Stimulated activated CD4-positive, alpha-beta T cell treated with anti-CD3 and anti-CD28 coated beads, Interleukin-2, amount 100 ng/mL, for 4 hours (primary cell): ENCODE results near the gene NDUFS4.
"Not testable (repeated sequence)": the region's sequence is repeated elsewhere in the genome, so short reads cannot be mapped to it uniquely, and the experiment has no call there.

ENCODE experiments used
- DNase-seq: peaks from one replicate; pipeline ENCODE4 v3.0.0-alpha.2; 2020; ENCODE audit warnings: low read depth

The NDUFS4 gene

GRCh38 chr5:53575831-53576230 lies 15.4 kb downstream of the NDUFS4 start:
- DNase-seq, result no peak

DNA sequence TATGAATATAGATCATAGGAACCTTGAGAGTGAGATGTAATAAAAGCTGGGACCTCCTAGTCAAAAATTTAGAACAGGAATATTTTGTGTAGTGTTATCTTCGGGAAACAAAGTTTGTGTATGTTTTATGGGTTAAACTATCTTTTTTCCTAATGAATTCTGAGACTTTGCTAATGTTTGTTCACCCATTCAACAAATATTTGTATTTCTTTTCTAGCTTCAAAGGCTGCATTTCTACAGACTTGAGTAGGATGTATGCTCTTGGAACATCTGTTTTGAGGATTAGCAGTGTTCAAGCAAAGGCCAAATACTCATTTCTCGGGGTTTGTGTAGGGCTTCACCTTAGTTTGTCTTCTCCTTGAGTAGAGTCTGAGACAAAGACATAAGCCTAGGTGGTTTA lies 16.2 kb downstream of the NDUFS4 start:
- DNase-seq, result no peak

DNA sequence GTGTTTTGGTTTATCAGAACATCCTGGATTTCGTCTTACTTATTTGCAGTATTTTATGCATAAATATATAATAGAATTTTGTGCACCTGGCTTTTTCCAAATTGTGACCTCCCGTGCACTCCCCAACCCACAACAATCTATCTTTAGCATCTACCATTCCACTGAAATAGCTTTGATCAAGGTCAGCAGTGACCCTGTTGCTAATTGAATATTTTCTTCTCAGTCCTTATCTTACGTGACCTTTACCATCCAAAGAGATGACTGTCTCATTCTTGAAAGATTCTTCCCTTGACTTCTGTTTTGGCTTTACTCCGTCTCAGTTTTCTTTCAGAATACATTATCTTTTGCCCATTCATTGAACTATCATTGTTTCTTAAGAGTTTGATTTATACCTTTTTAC lies 18.4 kb downstream of the NDUFS4 start:
- no peak for DNase-seq

DNA sequence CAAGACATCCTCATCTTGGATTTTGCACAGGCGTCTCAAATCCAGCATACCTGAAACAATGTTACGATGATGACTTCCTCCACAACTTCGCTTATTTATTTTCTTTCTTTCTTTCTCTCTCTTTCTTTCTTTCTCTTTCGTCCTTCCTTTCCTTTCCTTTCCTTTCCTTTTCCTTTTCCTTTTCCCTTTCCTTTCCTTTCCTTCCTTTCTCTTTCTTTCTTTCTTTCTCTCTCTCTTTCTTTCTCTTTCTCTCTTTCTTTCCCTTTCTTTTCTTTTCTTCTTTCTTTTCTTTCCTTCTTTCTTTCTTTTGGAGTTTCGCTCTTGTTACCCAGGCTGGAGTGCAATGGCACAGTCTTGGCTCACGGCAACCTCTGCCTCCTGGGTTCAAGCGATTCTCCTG lies 20.1 kb downstream of the NDUFS4 start:
- DNase-seq, result no peak

DNA sequence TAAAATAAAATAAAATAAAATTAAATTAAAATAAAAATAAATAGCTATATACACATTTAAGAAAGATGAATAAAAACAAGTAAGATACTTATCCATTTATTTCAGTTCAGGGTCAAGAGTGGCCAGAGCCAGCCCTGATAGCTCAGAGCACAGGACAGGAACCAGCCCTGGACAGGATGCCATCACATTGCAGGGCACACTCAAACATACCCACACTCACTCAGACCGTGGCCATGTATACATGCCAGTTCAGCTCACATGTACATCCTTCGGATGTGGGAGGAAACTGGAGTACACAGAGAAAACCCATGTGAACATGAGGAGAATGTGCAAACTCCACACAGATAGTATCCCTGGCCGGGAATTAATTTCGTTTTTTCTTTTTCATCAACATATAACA lies 21.8 kb downstream of the NDUFS4 start:
- DNase-seq, result no peak

DNA sequence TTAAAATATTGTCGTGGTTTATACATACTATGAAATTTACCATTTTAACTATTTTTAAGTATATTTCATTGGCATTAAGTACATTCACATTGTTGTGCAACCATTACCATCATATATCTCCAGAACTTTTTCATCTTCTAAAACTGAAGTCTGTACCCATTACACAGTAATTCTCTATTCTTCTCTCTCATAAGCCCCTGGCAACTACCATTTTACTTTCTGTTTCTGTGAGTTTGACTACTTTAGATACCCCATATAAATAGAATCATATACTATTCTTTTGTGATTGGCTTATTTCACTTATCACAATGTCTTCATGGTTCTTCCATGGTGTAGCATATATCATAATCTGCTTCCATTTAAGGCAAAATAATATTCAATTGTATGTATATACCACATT lies 30.3 kb downstream of the NDUFS4 start:
- no peak for DNase-seq

DNA sequence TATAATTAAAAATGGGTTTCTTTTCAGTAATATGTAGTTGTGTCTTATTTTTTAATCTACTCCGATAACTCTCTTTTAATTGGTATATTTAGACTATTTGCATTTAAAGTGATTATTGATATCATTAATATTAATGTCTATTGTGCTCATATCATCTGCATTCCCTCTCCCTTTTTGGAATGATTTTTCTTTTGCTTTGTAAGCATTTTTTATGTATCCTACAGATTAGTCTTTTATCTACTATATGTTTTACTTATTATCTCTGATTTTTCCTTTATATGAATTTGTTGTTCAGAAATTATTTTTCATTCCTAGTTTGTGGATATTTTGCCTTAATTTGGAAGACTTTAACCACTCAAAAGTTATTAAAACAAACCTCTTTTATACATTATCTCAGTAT lies 34.0 kb downstream of the NDUFS4 start:
- DNase-seq, result no peak

DNA sequence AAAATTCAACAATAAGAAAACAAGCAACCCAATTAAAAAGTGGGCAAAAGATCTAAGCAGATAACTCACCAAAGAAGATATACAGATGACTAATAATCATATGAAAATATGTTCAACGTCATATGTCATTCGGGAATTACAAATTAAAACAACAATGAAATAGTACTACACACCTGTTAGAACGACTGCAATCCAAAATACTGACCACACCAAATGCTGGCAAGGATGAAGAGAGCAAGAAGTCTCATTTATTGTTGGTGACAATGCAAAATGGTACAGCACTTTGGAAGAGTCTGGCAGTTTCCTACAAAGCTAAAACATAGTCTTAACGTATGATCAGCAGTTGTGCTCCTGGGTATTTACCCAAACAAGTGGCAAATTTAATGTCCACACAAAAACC lies 37.5 kb downstream of the NDUFS4 start:
- DNase-seq, result no peak

DNA sequence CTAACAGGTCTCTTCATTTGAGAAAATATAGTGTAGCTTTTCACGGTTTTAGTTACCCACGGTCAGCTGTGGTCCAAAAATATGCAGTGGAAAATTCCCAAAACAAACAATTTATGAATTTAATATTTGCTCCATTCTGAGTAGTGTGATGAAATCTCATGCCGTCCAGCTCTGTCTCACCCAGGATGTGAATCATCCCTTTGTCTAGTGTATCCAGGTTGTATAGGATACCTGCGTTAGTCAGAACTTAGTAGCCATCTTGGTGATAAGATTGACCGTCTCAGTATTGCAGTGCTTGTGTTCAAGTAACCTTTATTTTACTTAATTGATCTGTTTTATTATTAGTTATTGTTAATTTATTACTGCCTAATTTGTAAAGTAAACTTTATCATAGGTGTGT lies 41.1 kb downstream of the NDUFS4 start:
- DNase-seq, result no peak

- DNase-seq, result no peak
These were observed 42.7 kb downstream of the NDUFS4 start for GRCh38 chr5:53603009-53603687.

DNA sequence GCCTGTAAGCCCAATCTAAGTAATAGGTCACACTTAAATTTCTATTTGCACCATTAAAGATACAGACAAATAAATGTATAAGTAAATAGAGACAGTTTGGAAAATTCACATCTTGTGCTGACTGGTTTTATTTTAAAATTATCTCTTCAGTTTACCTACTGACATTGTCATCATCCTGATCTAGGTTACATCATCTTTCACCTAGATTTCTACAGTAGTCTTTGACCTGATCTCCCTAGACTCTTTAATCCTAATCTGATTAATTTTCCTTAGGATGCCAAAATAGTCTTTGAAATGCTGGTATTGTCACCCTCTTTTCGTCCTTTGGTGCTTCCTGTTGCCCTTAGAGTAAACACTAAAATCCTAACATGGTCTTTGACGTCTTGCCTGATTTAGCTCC lies 43.9 kb downstream of the NDUFS4 start:
- no peak for DNase-seq

- no peak for DNase-seq
These were observed 47.4 kb downstream of the NDUFS4 start for GRCh38 chr5:53607886-53608285.

GRCh38 chr5:53608897-53609296 lies 48.5 kb downstream of the NDUFS4 start:
- DNase-seq, result not testable (repeated sequence)

DNA sequence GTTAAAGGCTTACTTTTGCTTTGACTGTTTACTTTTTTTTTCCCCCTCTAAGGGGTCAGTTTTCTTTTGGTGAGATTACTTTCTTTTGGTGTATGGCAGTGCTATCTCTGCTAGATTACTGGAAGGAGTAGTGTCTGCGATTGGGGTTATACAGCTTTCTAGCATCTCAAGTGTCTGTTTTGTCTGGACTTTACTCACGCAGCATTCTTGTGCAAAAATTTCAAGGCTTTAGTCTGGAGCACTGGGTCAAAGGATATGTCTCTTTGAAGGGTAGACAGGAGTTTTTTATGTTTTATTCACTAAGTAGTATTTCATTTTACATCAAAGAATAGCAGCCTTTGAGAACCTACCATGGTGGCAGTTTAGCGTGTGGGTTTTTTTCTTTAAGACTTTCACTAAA lies 52.6 kb downstream of the NDUFS4 start:
- DNase-seq, result no peak

GRCh38 chr5:53613536-53613935 lies 53.1 kb downstream of the NDUFS4 start:
- DNase-seq, result no peak

GRCh38 chr5:53614376-53614885 lies 54.0 kb downstream of the NDUFS4 start:
- no peak for DNase-seq

- no peak for DNase-seq
These were observed 56.6 kb downstream of the NDUFS4 start for GRCh38 chr5:53616939-53617549.

- DNase-seq, result no peak
These were observed 70.8 kb downstream of the NDUFS4 start for GRCh38 chr5:53631251-53631650.

DNA sequence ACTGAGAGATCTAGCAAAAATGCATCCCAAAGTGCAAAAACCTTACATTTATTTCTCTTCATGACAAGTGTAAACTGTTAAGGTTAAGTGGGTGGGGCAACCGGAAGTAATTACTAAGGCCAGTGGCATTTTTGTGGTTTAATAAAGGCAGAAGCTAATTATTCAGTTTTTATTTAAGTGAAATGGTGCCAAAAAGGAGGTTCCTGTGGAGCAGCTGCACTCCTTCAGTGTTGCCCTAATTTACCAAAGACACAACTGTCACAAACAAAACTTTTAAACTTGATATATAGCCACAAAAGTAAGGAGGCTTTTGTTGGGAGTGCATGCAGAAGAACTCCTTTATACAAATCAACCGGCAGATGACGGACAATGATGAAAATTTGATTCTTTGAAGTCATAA lies 81.6 kb downstream of the NDUFS4 start:
- DNase-seq, result no peak

DNA sequence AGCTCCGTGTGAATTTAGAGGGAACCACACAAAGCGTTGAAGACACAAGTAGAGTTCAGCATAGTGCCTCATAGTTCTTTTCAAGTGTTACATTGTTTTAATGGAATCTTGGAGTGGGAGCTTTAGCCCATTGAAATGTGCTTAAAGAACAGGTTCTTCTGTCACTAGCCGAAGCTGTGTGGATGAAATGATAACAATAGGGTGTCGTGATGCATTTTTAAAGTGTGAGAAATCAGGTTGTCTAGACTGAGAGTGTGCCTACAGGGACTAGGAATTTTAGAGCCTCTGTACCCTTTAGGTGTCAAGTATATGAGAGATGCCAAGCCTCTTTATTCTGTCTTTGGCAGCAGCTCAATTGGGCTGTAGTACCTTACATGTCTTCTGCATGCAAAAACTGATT lies 83.0 kb downstream of the NDUFS4 start:
- DNase-seq, result no peak

- no peak for DNase-seq
These were observed 84.6 kb downstream of the NDUFS4 start for GRCh38 chr5:53645078-53645477.

DNA sequence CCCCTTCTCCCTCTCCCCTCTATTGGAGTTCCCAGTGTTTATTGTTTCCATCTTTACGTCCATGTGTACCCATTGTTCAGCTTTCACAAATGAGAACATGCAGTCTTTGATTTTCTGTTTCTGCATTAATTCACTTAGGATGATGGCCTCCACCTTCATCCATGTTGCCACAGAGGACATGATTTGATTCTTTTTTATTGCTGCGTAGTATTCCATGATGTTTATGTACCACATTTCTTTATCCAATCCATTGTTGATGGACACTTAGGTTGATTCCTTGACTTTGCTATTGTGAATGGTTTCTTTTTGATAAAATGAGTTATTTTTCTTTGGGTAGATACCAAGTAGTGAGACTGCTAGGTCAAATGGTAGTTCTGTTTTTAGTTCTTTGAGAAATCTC lies 88.9 kb downstream of the NDUFS4 start:
- no peak for DNase-seq

GRCh38 chr5:53660573-53660972 lies 100.1 kb downstream of the NDUFS4 start:
- not testable (repeated sequence) for DNase-seq

DNA sequence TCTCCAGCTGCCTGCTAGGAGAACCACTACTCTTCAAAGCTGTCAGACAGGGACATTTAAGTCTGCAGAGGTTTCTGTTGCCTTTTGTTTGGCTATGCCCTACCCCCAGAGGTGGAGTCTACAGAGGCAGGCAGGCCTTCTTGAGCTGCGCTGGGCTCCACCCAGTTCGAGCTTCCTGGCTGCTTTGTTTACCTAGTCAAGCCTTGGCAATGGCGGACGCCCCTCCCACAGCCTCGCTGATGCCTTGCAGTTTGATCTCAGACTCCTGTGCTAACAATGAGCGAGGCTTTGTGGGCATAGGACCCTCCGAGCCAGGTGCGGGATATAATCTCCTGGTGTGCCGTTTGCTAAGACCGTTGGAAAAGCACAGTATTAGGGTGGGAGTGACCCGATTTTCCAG lies 104.9 kb downstream of the NDUFS4 start:
- not testable (repeated sequence) for DNase-seq
